GM23248 (cell line): ENCODE results near the gene ATG7. TPM values are rescaled to one million over a fixed set of nuclear protein-coding genes. Genes with fewer than 3 reads are reported as not detected.

ENCODE experiments used
- DNase-seq: peaks from one replicate; pipeline ENCODE4 v3.0.0-alpha.2; 2015
- H2AFZ ChIP-seq: fragments of 200-600 bp; sonication (generic); 2 replicates; pipeline ENCODE4 v1.6.1; 2016; ENCODE audit warnings: antibody characterized with exemption
- H3F3A ChIP-seq: fragments of 200-600 bp; sonication (generic); 2 replicates; pipeline ENCODE4 v1.6.1; 2016; ENCODE audit warnings: mild to moderate bottlenecking, antibody characterized with exemption, mixed run types; ENCODE audit not compliant: insufficient read depth
- H3K27ac ChIP-seq: fragments of 200-600 bp; sonication (generic); 2 replicates; pipeline ENCODE4 v1.5.1; 2016; ENCODE audit warnings: mild to moderate bottlenecking
- H3K27me3 ChIP-seq: fragments of 200-600 bp; sonication (generic); replicated peaks from 2 replicates; pipeline ENCODE4 v1.6.1; 2016; ENCODE audit warnings: mild to moderate bottlenecking; ENCODE audit not compliant: insufficient read depth
- H3K36me3 ChIP-seq: fragments of 200-600 bp; sonication (generic); 2 replicates; pipeline ENCODE4 v1.6.1; 2016; ENCODE audit warnings: low read depth, mild to moderate bottlenecking
- H3K4me1 ChIP-seq: fragments of 200-600 bp; sonication (generic); 2 replicates; pipeline ENCODE4 v1.6.1; 2016; ENCODE audit warnings: mild to moderate bottlenecking; ENCODE audit not compliant: insufficient read depth
- H3K4me2 ChIP-seq: fragments of 200-600 bp; sonication (generic); one replicate; pipeline ENCODE4 v1.6.1; 2016; ENCODE audit warnings: mild to moderate bottlenecking; ENCODE audit not compliant: unreplicated experiment
- H3K4me3 ChIP-seq: fragments of 200-600 bp; sonication (generic); 2 replicates; pipeline ENCODE4 v1.5.1; 2016; ENCODE audit warnings: mild to moderate bottlenecking
- H3K79me2 ChIP-seq: fragments of 200-600 bp; sonication (generic); 2 replicates; pipeline ENCODE4 v1.6.1; 2016; ENCODE audit warnings: mild to moderate bottlenecking; ENCODE audit not compliant: insufficient read depth
- H3K9ac ChIP-seq: fragments of 200-600 bp; sonication (generic); 2 replicates; pipeline ENCODE4 v1.6.1; 2016; ENCODE audit warnings: mild to moderate bottlenecking
- H3K9me2 ChIP-seq: fragments of 200-600 bp; sonication (generic); 2 replicates; pipeline ENCODE4 v1.6.1; 2016; ENCODE audit warnings: mixed run types, mild to moderate bottlenecking, moderate library complexity; ENCODE audit not compliant: insufficient read depth
- H3K9me3 ChIP-seq: fragments of 200-600 bp; sonication (generic); one replicate; pipeline ENCODE4 v1.6.1; 2017; ENCODE audit warnings: low read depth
- H4K20me1 ChIP-seq: fragments of 200-600 bp; sonication (generic); 2 replicates; pipeline ENCODE4 v1.6.0; 2016; ENCODE audit not compliant: insufficient read depth
- EZH2 ChIP-seq: fragments of 200-600 bp; sonication (generic); IDR thresholded peaks from 2 replicates; pipeline ENCODE4 v1.6.1; 2018; ENCODE audit warnings: antibody characterized with exemption, mild to moderate bottlenecking; ENCODE audit not compliant: insufficient read depth, poor library complexity, severe bottlenecking
- EZH2phosphoT487 ChIP-seq: fragments of 200-600 bp; sonication (generic); IDR thresholded peaks from 2 replicates; pipeline ENCODE4 v1.6.1; 2018; ENCODE audit warnings: antibody characterized with exemption, moderate library complexity, mild to moderate bottlenecking, low read depth; ENCODE audit not compliant: insufficient read depth
- WGBS, 2 experiments: methylation state at CpG; one replicate each; pipeline ENCODE4 v1.1.6; 2015 to 2017; ENCODE audit warnings: low lambda C conversion rate in 2 of 2, low coverage in 1 of 2; ENCODE audit errors: missing lambda C conversion rate in 2 of 2; 5-methylcytosine and 5-hydroxymethylcytosine counted together
- in situ Hi-C: fragments of 300-500 bp; cut with MboI; formaldehyde crosslinking; loops from 2 replicates; pipeline ENCODE4 v1.15.0; 2020
- polyA plus RNA-seq: library from polyadenylated mRNA; unstranded; fragments of >200 nt; fragmentation: Nextera tagmentation; extraction: Ambion mirVana; gene quantifications from 2 replicates; pipeline ENCODE4 v1.2.1, GENCODE V29; 2016
- total RNA-seq: library from RNA; depleted of rRNA; stranded (reverse); fragments of >200 nt; shearing (Covaris generic); gene quantifications from 2 replicates; pipeline ENCODE4 v1.2.3, GENCODE V29; 2014

The ATG7 gene
- total and polyA plus RNA-seq, 2 experiments from 2014 or later, result 40.5 to 67.5 TPM

DNA sequence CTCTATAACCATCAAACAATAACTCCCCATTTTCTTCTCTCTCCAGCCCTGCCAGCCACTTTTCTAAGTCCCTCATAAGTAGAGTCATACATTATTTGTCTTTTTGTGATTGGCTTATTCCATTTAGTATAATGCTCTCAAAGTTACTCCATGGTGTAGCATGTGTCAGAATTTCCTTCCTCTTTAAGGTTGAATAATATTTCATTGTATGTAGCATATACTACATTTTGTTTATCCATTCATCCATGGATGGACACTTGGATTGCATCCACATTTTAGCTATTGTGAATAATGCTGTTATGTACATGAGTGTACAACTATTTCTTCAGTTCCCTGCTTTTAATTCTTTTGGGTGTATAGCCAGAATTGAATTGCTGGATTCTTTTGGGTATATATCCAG, 138.4 kb downstream of the ATG7 start:
- no peaks in the 10 kb centered on the region for H3K9me2 ChIP-seq
- no peak overlapping the region for H3K4me2 ChIP-seq
- no peaks in the 10 kb centered on the region for H3K27me3 ChIP-seq
- H3K4me1 ChIP-seq, result no peaks in the 10 kb centered on the region
- peaks cover 3% of the 10 kb centered on the region; the same call in 1 of the 2 replicates for H4K20me1 ChIP-seq
- no peaks in the 10 kb centered on the region for H3K9me3 ChIP-seq
- no peak overlapping the region for H3K9ac ChIP-seq
- H3K27ac ChIP-seq, result no peak overlapping the region
- H3K4me3 ChIP-seq, result no peak overlapping the region
- no peaks in the 10 kb centered on the region for H3F3A ChIP-seq
- H2AFZ ChIP-seq, result no peak overlapping the region
- TF ChIP-seq EZH2 (no peak), EZH2phosphoT487 (no peak)
- no peak for DNase-seq
- in situ Hi-C loops, result no loop called here
- H3K79me2 ChIP-seq, result peaks cover 17% of the 10 kb centered on the region
- H3K36me3 ChIP-seq, result peaks cover 11% of the 10 kb centered on the region; the same call in 1 of the 2 replicates

DNA sequence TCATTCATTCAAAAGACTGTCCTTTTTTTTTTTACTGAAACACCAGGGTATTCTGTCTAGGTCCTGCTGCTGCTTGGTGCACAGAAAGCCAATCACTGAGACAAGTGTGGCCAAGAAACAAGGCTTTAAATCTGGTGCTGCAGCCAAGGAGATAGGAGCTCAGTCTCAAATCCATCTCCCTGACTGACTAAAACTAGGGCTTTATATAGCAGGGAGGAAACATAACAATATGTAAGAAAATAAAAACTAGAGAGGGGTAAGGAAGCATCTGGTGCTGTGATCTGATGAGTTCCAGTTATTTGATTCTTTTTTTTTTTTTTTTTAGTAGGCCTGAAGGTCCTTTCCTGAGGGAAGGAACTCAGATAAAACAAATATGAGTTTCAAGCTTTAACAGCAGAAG, 139.8 kb downstream of the ATG7 start:
- H3K79me2 ChIP-seq, result peaks cover 23% of the 10 kb centered on the region
- no peaks in the 10 kb centered on the region for H3K9me3 ChIP-seq
- no peaks in the 10 kb centered on the region for H3F3A ChIP-seq
- no peaks in the 10 kb centered on the region for H3K4me1 ChIP-seq
- no peak overlapping the region for H3K4me2 ChIP-seq
- no peak overlapping the region for H3K4me3 ChIP-seq
- in situ Hi-C loops, result no loop called here
- no peak overlapping the region for H3K27ac ChIP-seq
- H3K36me3 ChIP-seq, result peaks cover 11% of the 10 kb centered on the region; the same call in 1 of the 2 replicates
- no peaks in the 10 kb centered on the region for H3K9me2 ChIP-seq
- no peak for TF ChIP-seq EZH2
- TF ChIP-seq EZH2phosphoT487, result no peak
- H3K27me3 ChIP-seq, result no peaks in the 10 kb centered on the region
- no peak for DNase-seq
- no peak overlapping the region for H3K9ac ChIP-seq
- H2AFZ ChIP-seq, result no peak overlapping the region
- peaks cover 3% of the 10 kb centered on the region; the same call in 1 of the 2 replicates for H4K20me1 ChIP-seq

DNA sequence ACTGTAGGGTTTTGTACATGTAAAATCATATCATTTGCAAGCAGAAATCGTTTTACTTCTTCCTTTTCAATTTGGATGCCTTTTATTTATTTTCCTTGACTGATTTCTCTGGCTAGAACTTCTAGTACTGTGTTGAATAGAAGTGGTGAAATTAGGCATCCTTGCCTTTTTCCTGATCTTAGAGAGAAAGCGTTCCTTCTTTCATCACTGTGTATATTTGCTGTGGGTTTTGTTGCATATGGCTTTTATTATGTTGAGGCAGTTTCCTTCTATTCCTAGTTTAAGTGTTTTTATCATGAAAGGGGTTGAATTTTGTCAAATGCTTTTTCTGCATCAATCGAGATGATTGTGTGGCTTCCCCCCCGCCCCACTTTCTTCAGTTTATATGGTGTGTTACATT, 140.9 kb downstream of the ATG7 start:
- in situ Hi-C loops, result no loop called here
- Histone ChIP-seq H3K4me1 (no peaks in the 10 kb centered on the region), H2AFZ (no peak overlapping the region), H3K36me3 (peaks cover 9% of the 10 kb centered on the region; the same call in 1 of the 2 replicates), H3K4me3 (no peak overlapping the region), H4K20me1 (peaks cover 3% of the 10 kb centered on the region; the same call in 1 of the 2 replicates), H3K79me2 (peaks cover 30% of the 10 kb centered on the region), H3K27me3 (no peaks in the 10 kb centered on the region), H3F3A (no peaks in the 10 kb centered on the region), H3K4me2 (no peak overlapping the region), H3K9me3 (no peaks in the 10 kb centered on the region), H3K9me2 (no peaks in the 10 kb centered on the region), H3K27ac (no peak overlapping the region), H3K9ac (no peak overlapping the region)
- 17 to 19% methylated on average over 4 of the region's 4 CpGs for WGBS, 2 experiments
- no peak for DNase-seq
- TF ChIP-seq EZH2 (no peak), EZH2phosphoT487 (no peak)

DNA sequence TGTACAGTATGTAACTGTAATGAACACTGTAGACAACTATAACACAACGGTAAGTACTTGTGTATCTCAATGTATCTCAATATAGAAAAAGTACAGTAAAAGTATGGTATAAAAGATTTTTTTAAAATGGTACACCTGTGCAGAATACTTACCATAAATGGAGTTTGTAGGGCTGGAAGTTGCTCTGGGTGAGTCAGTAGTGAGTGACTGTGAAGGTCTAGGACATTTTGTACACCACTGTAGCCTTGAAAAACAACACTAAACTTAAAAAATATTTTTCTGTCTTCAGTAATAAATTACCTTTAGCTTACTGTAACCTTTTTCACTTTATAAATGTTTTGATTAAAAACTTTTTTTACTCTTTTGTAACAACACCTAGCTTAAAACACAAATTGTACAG, 142.9 kb downstream of the ATG7 start:
- Histone ChIP-seq H3K36me3 (no peaks in the 10 kb centered on the region; the same call in 1 of the 2 replicates), H3K27me3 (no peaks in the 10 kb centered on the region), H3F3A (no peaks in the 10 kb centered on the region), H3K4me3 (no peak overlapping the region), H3K79me2 (peaks cover 35% of the 10 kb centered on the region), H3K4me1 (no peaks in the 10 kb centered on the region), H2AFZ (no peak overlapping the region), H3K9ac (no peak overlapping the region), H3K9me2 (no peaks in the 10 kb centered on the region), H3K9me3 (no peaks in the 10 kb centered on the region), H4K20me1 (peaks cover 3% of the 10 kb centered on the region; the same call in 1 of the 2 replicates), H3K4me2 (no peak overlapping the region), H3K27ac (no peak overlapping the region)
- 100% methylated on average over 1 of the region's 1 CpG for WGBS, 2 experiments
- no peak for DNase-seq
- in situ Hi-C loops, result no loop called here
- TF ChIP-seq EZH2, result no peak

DNA sequence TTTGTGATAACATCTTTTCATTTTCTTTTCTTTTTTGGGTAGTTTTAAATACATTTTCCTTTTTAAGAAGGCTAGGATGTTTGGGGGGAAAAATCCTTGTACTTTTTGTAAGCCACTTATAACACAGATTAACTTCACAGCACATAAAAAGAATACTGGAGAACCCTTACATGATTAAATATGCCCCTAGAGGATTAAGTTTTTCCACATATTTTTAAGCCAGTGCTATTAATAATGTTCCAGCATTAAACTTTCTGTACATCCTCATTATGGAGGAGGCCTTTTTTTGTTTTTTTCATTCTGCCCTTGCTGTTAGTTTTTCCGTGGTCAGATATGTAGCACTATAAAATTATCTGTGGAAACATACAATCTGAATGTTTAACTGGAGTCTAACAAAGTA, 147.9 kb downstream of the ATG7 start:
- 0 to 4% methylated on average over 1 of the region's 1 CpG for WGBS, 2 experiments
- no peaks in the 10 kb centered on the region for H3F3A ChIP-seq
- H2AFZ ChIP-seq, result no peak overlapping the region
- H4K20me1 ChIP-seq, result no peaks in the 10 kb centered on the region
- no peak overlapping the region for H3K27ac ChIP-seq
- no peaks in the 10 kb centered on the region for H3K4me1 ChIP-seq
- TF ChIP-seq EZH2 (no peak), EZH2phosphoT487 (no peak)
- H3K4me2 ChIP-seq, result no peak overlapping the region
- H3K36me3 ChIP-seq, result no peaks in the 10 kb centered on the region; the same call in 1 of the 2 replicates
- H3K9me2 ChIP-seq, result no peaks in the 10 kb centered on the region
- no peaks in the 10 kb centered on the region for H3K27me3 ChIP-seq
- H3K9ac ChIP-seq, result no peak overlapping the region
- H3K4me3 ChIP-seq, result no peak overlapping the region
- in situ Hi-C loops, result no loop called here
- DNase-seq, result no peak
- peaks cover 18% of the 10 kb centered on the region for H3K79me2 ChIP-seq
- no peaks in the 10 kb centered on the region for H3K9me3 ChIP-seq
